A549 (cell line): Measurements from ENCODE around the gene EVI2A. TPM values are rescaled to one million over a fixed set of nuclear protein-coding genes. Genes with fewer than 3 reads are reported as not detected.

Experiments used
- ATAC-seq, 2 experiments: fragments of 200-7000 bp in 1 of 2; fragments of >200 bp in 1 of 2; cut with Nextera tagmentation in 1 of 2; cut with Tn5 transposase in 1 of 2; 3 replicates each; pipeline versions ENCODE4 v1.8.0 to v1.9.1; 2018 to 2020; ENCODE audit warnings: mild to moderate bottlenecking in 1 of 2, moderate library complexity in 1 of 2
- CTCF ChIA-PET: fragments of 300-600 bp; sonication (Branson Sonifier 250); formaldehyde crosslinking; extraction: SDS; loops from one replicate; lab custom pipeline; 2021; ENCODE audit warnings: antibody characterized with exemption, inconsistent platforms; lab: Yijun Ruan, JAX
- POLR2A ChIA-PET: fragments of 350-600 bp; formaldehyde crosslinking; extraction: SDS; loops from one replicate; lab custom pipeline; 2021; ENCODE audit warnings: antibody characterized with exemption, inconsistent platforms; lab: Yijun Ruan, JAX
- DNase-seq, 2 experiments: peaks; one replicate each; pipeline versions ENCODE4 v3.0.0 to v3.0.0-alpha.2; 2011 to 2016; ENCODE audit warnings: low read depth in 1 of 2, low spot score in 1 of 2
- FAIRE-seq: peaks from 2 replicates; lab custom pipeline; 2011; peaks lifted over from hg19 to GRCh38; lab: Jason Lieb, UNC
- H3K27ac ChIP-seq, 2 experiments: fragments of >200 bp; sonication (Bioruptor Twin); formaldehyde crosslinking; 3 replicates each; pipeline ENCODE4 v1.5.1; 2016 to 2017
- H3K4me1 ChIP-seq: fragments of >200 bp; sonication (Bioruptor Twin); formaldehyde crosslinking; 3 replicates; pipeline ENCODE4 v1.6.1; 2016
- H3K4me2 ChIP-seq: fragments of >200 bp; sonication (Bioruptor Twin); formaldehyde crosslinking; 3 replicates; pipeline ENCODE4 v1.6.1; 2016
- H3K4me3 ChIP-seq: fragments of >200 bp; sonication (Bioruptor Twin); formaldehyde crosslinking; 3 replicates; pipeline ENCODE4 v1.5.1; 2016
- H3K9me3 ChIP-seq: fragments of >200 bp; sonication (Bioruptor Twin); formaldehyde crosslinking; 3 replicates; pipeline ENCODE4 v1.6.1; 2016
- BHLHE40 ChIP-seq: IDR thresholded peaks from 2 replicates; pipeline ENCODE4 v1.6.1; 2012; ENCODE audit warnings: low read depth, low read length, inconsistent platforms
- CBX8 ChIP-seq: fragments of 200-600 bp; sonication (generic); IDR thresholded peaks from 2 replicates; pipeline ENCODE4 v1.6.1; 2016
- CEBPB ChIP-seq, 2 experiments: fragments of >200 bp in 1 of 2; sonication (Bioruptor Twin) in 1 of 2; formaldehyde crosslinking in 1 of 2; IDR thresholded peaks; 2 replicates each; pipeline ENCODE4 v1.6.1; 2012 to 2016
- CHD4 ChIP-seq: fragments of 200-600 bp; sonication (generic); IDR thresholded peaks from 2 replicates; pipeline ENCODE4 v1.6.1; 2016; ENCODE audit warnings: antibody characterized with exemption, mild to moderate bottlenecking, borderline replicate concordance
- EHF ChIP-seq: fragments of 250-450 bp; sonication (Bioruptor Pico); IDR thresholded peaks from 2 replicates; pipeline ENCODE4 v1.5.0; 2020; ENCODE audit warnings: mild to moderate bottlenecking
- EHMT2 ChIP-seq: fragments of 200-600 bp; sonication (generic); IDR thresholded peaks from 2 replicates; pipeline ENCODE4 v1.6.1; 2016; ENCODE audit warnings: antibody characterized with exemption, low read depth, mild to moderate bottlenecking, moderate library complexity
- ESRRA ChIP-seq: fragments of 150-350 bp; IDR thresholded peaks from 2 replicates; pipeline ENCODE4 v1.6.1; 2014; ENCODE audit warnings: mild to moderate bottlenecking, low read length, borderline replicate concordance
- FOXS1 ChIP-seq: fragments of 250-450 bp; sonication (Bioruptor Pico); IDR thresholded peaks from 2 replicates; pipeline ENCODE4 v1.5.0; 2020; ENCODE audit warnings: mild to moderate bottlenecking, moderate library complexity
- HOXB5 ChIP-seq: fragments of 250-450 bp; sonication (Bioruptor Pico); IDR thresholded peaks from 2 replicates; pipeline ENCODE4 v1.5.0; 2020; ENCODE audit warnings: mild to moderate bottlenecking, moderate library complexity
- JUN ChIP-seq, 2 experiments: fragments of >200 bp; sonication (Bioruptor Twin); formaldehyde crosslinking; IDR thresholded peaks; 2 replicates in 1 of 2; 3 replicates in 1 of 2; pipeline ENCODE4 v1.6.1; 2016 to 2017
- KDM5A ChIP-seq: fragments of 200-600 bp; sonication (generic); IDR thresholded peaks from 2 replicates; pipeline ENCODE4 v1.6.1; 2016; ENCODE audit warnings: antibody characterized with exemption, mild to moderate bottlenecking
- MAFK ChIP-seq: fragments of 450-650 bp; IDR thresholded peaks from 2 replicates; pipeline ENCODE4 v1.6.1; 2014; ENCODE audit not compliant: partially characterized antibody
- MAZ ChIP-seq: fragments of 150-350 bp; IDR thresholded peaks from 2 replicates; pipeline ENCODE4 v1.6.1; 2014; ENCODE audit warnings: antibody characterized with exemption, low read depth, low read length, borderline replicate concordance
- NFE2L2 ChIP-seq: fragments of 150-350 bp; conservative IDR thresholded peaks from 2 replicates; pipeline ENCODE4 v1.6.1; 2014; ENCODE audit warnings: low read length
- NPAS2 ChIP-seq: fragments of 250-450 bp; sonication (Bioruptor Pico); IDR thresholded peaks from 2 replicates; pipeline ENCODE4 v1.8.0; 2022; ENCODE audit warnings: mild to moderate bottlenecking, moderate library complexity, borderline replicate concordance
- NR3C1 ChIP-seq: fragments of >200 bp; sonication (Bioruptor Twin); formaldehyde crosslinking; IDR thresholded peaks from 3 replicates; pipeline ENCODE4 v1.6.1; 2017
- PHF8 ChIP-seq: fragments of 200-600 bp; sonication (generic); IDR thresholded peaks from 2 replicates; pipeline ENCODE4 v1.6.1; 2016; ENCODE audit warnings: low read depth, mild to moderate bottlenecking, antibody characterized with exemption, moderate library complexity, borderline replicate concordance
- POLR2AphosphoS2 ChIP-seq: conservative IDR thresholded peaks from 2 replicates; pipeline ENCODE4 v1.6.1; 2012; ENCODE audit warnings: low read length, improper control_type of control experiment, inconsistent platforms
- RAD21 ChIP-seq, 2 experiments: fragments of >200 bp in 1 of 2; sonication (Bioruptor Twin) in 1 of 2; formaldehyde crosslinking in 1 of 2; IDR thresholded peaks in 1 of 2; conservative IDR thresholded peaks in 1 of 2; 2 replicates in 1 of 2; 3 replicates in 1 of 2; pipeline ENCODE4 v1.6.1; 2012 to 2018; ENCODE audit warnings: inconsistent platforms in 1 of 2
- RNF2 ChIP-seq: fragments of 200-600 bp; sonication (generic); IDR thresholded peaks from 2 replicates; pipeline ENCODE4 v1.6.1; 2016; ENCODE audit warnings: low read depth, mild to moderate bottlenecking, antibody characterized with exemption, moderate library complexity, borderline replicate concordance
- SREBF2 ChIP-seq: fragments of 450-650 bp; IDR thresholded peaks from 2 replicates; pipeline ENCODE4 v1.6.1; 2014; ENCODE audit warnings: mild to moderate bottlenecking, moderate library complexity
- ZC3H11A ChIP-seq: fragments of 450-650 bp; IDR thresholded peaks from 2 replicates; pipeline ENCODE4 v1.6.1; 2014; ENCODE audit warnings: antibody characterized with exemption, mild to moderate bottlenecking
- ZFP36 ChIP-seq: fragments of 450-650 bp; IDR thresholded peaks from 2 replicates; pipeline ENCODE4 v1.6.1; 2014; ENCODE audit warnings: borderline replicate concordance; ENCODE audit not compliant: partially characterized antibody
- ZNF302 ChIP-seq: fragments of 250-450 bp; sonication (Bioruptor Pico); IDR thresholded peaks from 2 replicates; pipeline ENCODE4 v1.9.0; 2021; ENCODE audit warnings: inconsistent platforms, mild to moderate bottlenecking, moderate library complexity
- ZSCAN20 ChIP-seq: fragments of 250-450 bp; sonication (Bioruptor Pico); IDR thresholded peaks from 2 replicates; pipeline ENCODE4 v1.8.0; 2022; ENCODE audit warnings: mild to moderate bottlenecking, moderate library complexity
- WGBS: methylation state at CpG from one replicate; pipeline ENCODE4 v1.1.6; 2017; ENCODE audit errors: missing lambda C conversion rate; 5-methylcytosine and 5-hydroxymethylcytosine counted together
- polyA plus RNA-seq, 4 experiments: library from polyadenylated mRNA; depleted of rRNA in 3 of 4; stranded (reverse); fragments of >200 nt; fragmentation: RNase III in 1 of 4; extraction: RNeasy Plus Mini Kit Qiagen cat#74134 plus additional on column Dnase treatment in 1 of 4; gene quantifications; 2 replicates in 3 of 4; 3 replicates in 1 of 4; pipeline ENCODE4 v1.2.3, GENCODE V29; 2011 to 2017
- TF ChIP-seq, protein P1 (sequence below): IDR thresholded peaks from 2 replicates; pipeline ENCODE4 v1.6.1; 2012; ENCODE audit warnings: low read depth, borderline replicate concordance
- TF ChIP-seq, protein P2 (sequence below): IDR thresholded peaks from 2 replicates; pipeline ENCODE4 v1.6.1; 2012
- TF ChIP-seq, protein P3 (sequence below): fragments of >200 bp; sonication (Bioruptor Twin); formaldehyde crosslinking; IDR thresholded peaks from 2 replicates; pipeline ENCODE4 v1.6.1; 2016
- TF ChIP-seq, protein P4 (sequence below): fragments of >200 bp; sonication (Bioruptor Twin); formaldehyde crosslinking; IDR thresholded peaks from 3 replicates; pipeline ENCODE4 v1.6.1; 2016
- TF ChIP-seq, protein P5 (sequence below): fragments of 150-350 bp; IDR thresholded peaks from 2 replicates; pipeline ENCODE4 v1.6.1; 2014; ENCODE audit warnings: low read depth, mild to moderate bottlenecking, low read length
- TF ChIP-seq, protein P6 (sequence below): fragments of >200 bp; sonication (Bioruptor Twin); formaldehyde crosslinking; IDR thresholded peaks from 3 replicates; pipeline ENCODE4 v1.5.1; 2016

EVI2A gene
- polyA plus RNA-seq, 2 of the 4 experiments (the other 2 are of a cell fraction): not detected

DNA sequence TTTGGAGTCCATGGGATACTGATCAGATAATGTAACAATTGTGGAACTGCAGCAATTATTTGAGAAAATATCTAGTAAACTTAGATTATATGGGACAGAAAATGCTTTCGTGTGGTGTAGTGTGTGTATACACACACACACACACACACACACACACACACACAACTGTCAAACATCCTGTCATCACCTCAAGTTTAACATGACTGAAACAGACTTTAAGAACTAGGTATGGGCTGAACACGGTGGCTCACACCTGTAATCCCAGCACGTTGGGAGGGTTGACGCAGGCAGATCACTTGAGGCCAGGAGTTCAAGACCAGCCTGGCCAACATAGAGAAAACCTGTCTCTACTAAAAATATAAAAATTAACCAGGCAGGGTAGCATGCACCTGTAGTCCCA, 544 bp upstream of the EVI2A start:
- ChIA-PET CTCF (no interaction called here), POLR2A (no interaction called here)
- Histone ChIP-seq H3K4me3 (no peak overlapping the region), H3K27ac (no peak overlapping the region), H3K4me1 (no peaks in the 10 kb centered on the region), H3K4me2 (no peak overlapping the region), H3K9me3 (no peaks in the 10 kb centered on the region)
- ATAC-seq (no peak), DNase-seq (no peak), FAIRE-seq (no peak)
- TF ChIP-seq CHD4: no peak
- TF ChIP-seq PHF8: no peak
- TF ChIP-seq, protein P1, sequence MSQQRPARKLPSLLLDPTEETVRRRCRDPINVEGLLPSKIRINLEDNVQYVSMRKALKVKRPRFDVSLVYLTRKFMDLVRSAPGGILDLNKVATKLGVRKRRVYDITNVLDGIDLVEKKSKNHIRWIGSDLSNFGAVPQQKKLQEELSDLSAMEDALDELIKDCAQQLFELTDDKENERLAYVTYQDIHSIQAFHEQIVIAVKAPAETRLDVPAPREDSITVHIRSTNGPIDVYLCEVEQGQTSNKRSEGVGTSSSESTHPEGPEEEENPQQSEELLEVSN: no peak
- TF ChIP-seq JUN (IDR thresholded peaks at IDR 0.05): no peak
- no peak for TF ChIP-seq EHF (CRISPR knock-in tag)
- TF ChIP-seq FOXS1 (CRISPR knock-in tag): no peak
- TF ChIP-seq ZNF302 (CRISPR knock-in tag): no peak
- TF ChIP-seq, protein P2, sequence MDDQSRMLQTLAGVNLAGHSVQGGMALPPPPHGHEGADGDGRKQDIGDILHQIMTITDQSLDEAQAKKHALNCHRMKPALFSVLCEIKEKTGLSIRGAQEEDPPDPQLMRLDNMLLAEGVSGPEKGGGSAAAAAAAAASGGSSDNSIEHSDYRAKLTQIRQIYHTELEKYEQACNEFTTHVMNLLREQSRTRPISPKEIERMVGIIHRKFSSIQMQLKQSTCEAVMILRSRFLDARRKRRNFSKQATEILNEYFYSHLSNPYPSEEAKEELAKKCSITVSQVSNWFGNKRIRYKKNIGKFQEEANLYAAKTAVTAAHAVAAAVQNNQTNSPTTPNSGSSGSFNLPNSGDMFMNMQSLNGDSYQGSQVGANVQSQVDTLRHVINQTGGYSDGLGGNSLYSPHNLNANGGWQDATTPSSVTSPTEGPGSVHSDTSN: no peak
- no peak for TF ChIP-seq RAD21 (conservative IDR thresholded peaks at IDR 0.05 in 1 of 2, IDR thresholded peaks at IDR 0.05 in 1 of 2)
- TF ChIP-seq NFE2L2: no peak
- TF ChIP-seq NPAS2 (CRISPR knock-in tag): no peak
- TF ChIP-seq CBX8: no peak
- TF ChIP-seq CEBPB (IDR thresholded peaks at IDR 0.05): no peak
- TF ChIP-seq SREBF2: no peak
- no peak for TF ChIP-seq NR3C1
- TF ChIP-seq RNF2: no peak
- TF ChIP-seq, protein P3, sequence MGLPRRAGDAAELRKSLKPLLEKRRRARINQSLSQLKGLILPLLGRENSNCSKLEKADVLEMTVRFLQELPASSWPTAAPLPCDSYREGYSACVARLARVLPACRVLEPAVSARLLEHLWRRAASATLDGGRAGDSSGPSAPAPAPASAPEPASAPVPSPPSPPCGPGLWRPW: no peak
- TF ChIP-seq HOXB5 (CRISPR knock-in tag): no peak
- TF ChIP-seq ZFP36: no peak
- WGBS: 86% methylated on average over 4 of the region's 4 CpGs

DNA sequence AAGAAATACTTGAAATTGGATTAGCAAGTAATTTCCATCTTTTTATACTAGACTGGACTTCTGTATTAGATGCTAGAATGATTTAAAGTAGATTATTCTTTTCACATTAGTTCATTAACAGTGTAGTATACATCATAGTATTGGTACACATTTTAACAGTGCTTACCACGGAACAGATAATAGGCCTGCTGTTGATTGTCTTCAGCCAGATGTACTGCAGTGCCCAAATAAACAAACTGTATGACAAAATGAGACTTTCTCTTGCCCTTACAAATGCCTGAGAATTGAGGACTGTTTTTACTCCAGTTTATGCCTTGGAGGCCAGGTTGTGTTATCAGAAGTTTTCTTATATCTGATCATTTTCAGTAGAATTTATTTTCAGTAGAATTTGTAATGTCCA, 631 bp downstream of the EVI2A start:
- 91% methylated on average over 1 of the region's 1 CpG for WGBS
- TF ChIP-seq POLR2AphosphoS2: no peak
- TF ChIP-seq, protein P3: no peak
- TF ChIP-seq MAFK: no peak
- no peak for TF ChIP-seq KDM5A
- TF ChIP-seq EHMT2: no peak
- no peak for TF ChIP-seq RNF2
- TF ChIP-seq, protein P4, sequence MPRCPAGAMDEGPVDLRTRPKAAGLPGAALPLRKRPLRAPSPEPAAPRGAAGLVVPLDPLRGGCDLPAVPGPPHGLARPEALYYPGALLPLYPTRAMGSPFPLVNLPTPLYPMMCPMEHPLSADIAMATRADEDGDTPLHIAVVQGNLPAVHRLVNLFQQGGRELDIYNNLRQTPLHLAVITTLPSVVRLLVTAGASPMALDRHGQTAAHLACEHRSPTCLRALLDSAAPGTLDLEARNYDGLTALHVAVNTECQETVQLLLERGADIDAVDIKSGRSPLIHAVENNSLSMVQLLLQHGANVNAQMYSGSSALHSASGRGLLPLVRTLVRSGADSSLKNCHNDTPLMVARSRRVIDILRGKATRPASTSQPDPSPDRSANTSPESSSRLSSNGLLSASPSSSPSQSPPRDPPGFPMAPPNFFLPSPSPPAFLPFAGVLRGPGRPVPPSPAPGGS: no peak
- TF ChIP-seq, protein P5, sequence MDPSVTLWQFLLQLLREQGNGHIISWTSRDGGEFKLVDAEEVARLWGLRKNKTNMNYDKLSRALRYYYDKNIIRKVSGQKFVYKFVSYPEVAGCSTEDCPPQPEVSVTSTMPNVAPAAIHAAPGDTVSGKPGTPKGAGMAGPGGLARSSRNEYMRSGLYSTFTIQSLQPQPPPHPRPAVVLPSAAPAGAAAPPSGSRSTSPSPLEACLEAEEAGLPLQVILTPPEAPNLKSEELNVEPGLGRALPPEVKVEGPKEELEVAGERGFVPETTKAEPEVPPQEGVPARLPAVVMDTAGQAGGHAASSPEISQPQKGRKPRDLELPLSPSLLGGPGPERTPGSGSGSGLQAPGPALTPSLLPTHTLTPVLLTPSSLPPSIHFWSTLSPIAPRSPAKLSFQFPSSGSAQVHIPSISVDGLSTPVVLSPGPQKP: no peak
- TF ChIP-seq EHF (CRISPR knock-in tag): no peak
- TF ChIP-seq, protein P6, sequence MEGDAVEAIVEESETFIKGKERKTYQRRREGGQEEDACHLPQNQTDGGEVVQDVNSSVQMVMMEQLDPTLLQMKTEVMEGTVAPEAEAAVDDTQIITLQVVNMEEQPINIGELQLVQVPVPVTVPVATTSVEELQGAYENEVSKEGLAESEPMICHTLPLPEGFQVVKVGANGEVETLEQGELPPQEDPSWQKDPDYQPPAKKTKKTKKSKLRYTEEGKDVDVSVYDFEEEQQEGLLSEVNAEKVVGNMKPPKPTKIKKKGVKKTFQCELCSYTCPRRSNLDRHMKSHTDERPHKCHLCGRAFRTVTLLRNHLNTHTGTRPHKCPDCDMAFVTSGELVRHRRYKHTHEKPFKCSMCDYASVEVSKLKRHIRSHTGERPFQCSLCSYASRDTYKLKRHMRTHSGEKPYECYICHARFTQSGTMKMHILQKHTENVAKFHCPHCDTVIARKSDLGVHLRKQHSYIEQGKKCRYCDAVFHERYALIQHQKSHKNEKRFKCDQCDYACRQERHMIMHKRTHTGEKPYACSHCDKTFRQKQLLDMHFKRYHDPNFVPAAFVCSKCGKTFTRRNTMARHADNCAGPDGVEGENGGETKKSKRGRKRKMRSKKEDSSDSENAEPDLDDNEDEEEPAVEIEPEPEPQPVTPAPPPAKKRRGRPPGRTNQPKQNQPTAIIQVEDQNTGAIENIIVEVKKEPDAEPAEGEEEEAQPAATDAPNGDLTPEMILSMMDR: no peak
- TF ChIP-seq ZC3H11A: no peak
- no peak for TF ChIP-seq BHLHE40
- TF ChIP-seq MAZ: no peak
- TF ChIP-seq ZSCAN20 (CRISPR knock-in tag): no peak
- no peak for TF ChIP-seq ESRRA
- no peak for TF ChIP-seq JUN (IDR thresholded peaks at IDR 0.05)
- FAIRE-seq (no peak), DNase-seq (no peak), ATAC-seq (no peak)
- Histone ChIP-seq H3K4me2 (no peak overlapping the region), H3K4me1 (no peaks in the 10 kb centered on the region), H3K4me3 (no peak overlapping the region), H3K9me3 (no peaks in the 10 kb centered on the region), H3K27ac (no peak overlapping the region)
- POLR2A ChIA-PET: no interaction called here
- CTCF ChIA-PET: no interaction called here
